Measurements from ENCODE around the gene FUT4. TPM values are rescaled to one million over a fixed set of nuclear protein-coding genes. Genes with fewer than 3 reads are reported as not detected.

Gene FUT4
- total RNA-seq, 4 donors from 2014 or later, result 0.92 to 1.9 (median 1.5) TPM

- in situ Hi-C loops (cut with MboI; ENCODE audit: low sequenced_read_pairs in 4 of 4) (no loop called here), intact Hi-C loops (cut with DNase I; ENCODE audit: low total_unique reads) (no loop called here)
- no peak for ATAC-seq
- H3K27me3 ChIP-seq, result no peaks in the 10 kb centered on the region
- no peak for DNase-seq
- H3K4me1 ChIP-seq, result no peaks in the 10 kb centered on the region
- no peaks in the 10 kb centered on the region for H3K9me3 ChIP-seq
- H3K27ac ChIP-seq, result no peak overlapping the region
- no peak for TF ChIP-seq POLR2A (IDR thresholded peaks at IDR 0.05)
- TF ChIP-seq CTCF (IDR thresholded peaks at IDR 0.05 in 4 of 5, conservative IDR thresholded peaks at IDR 0.05 in 1 of 5), result no peak
- H3K36me3 ChIP-seq, result no peaks in the 10 kb centered on the region
- H3K4me3 ChIP-seq, result no peak overlapping the region
These were observed 39.6 kb downstream of the FUT4 start for GRCh38 chr11:94583213-94583865.

GRCh38 chr11:94583866-94584500, 40.3 kb downstream of the FUT4 start:
- ATAC-seq (no peak), DNase-seq (no peak)
- no peaks in the 10 kb centered on the region for H3K4me1 ChIP-seq
- intact Hi-C loops (cut with DNase I; ENCODE audit: low total_unique reads) (no loop called here), in situ Hi-C loops (cut with MboI; ENCODE audit: low sequenced_read_pairs in 4 of 4) (no loop called here)
- no peaks in the 10 kb centered on the region for H3K9me3 ChIP-seq
- H3K4me3 ChIP-seq, result no peak overlapping the region
- H3K27me3 ChIP-seq, result no peaks in the 10 kb centered on the region
- H3K27ac ChIP-seq, result no peak overlapping the region
- no peaks in the 10 kb centered on the region for H3K36me3 ChIP-seq
- TF ChIP-seq CTCF (IDR thresholded peaks at IDR 0.05 in 4 of 5, conservative IDR thresholded peaks at IDR 0.05 in 1 of 5) (no peak), POLR2A (IDR thresholded peaks at IDR 0.05) (no peak)

GRCh38 chr11:94584978-94585377, 41.3 kb downstream of the FUT4 start:
- intact Hi-C loops (cut with DNase I; ENCODE audit: low total_unique reads), result no loop called here
- in situ Hi-C loops (cut with MboI; ENCODE audit: low sequenced_read_pairs in 4 of 4), result no loop called here
- Histone ChIP-seq H3K4me3 (no peak overlapping the region), H3K36me3 (no peaks in the 10 kb centered on the region), H3K9me3 (no peaks in the 10 kb centered on the region), H3K4me1 (no peaks in the 10 kb centered on the region), H3K27ac (no peak overlapping the region), H3K27me3 (no peaks in the 10 kb centered on the region)
- TF ChIP-seq POLR2A (IDR thresholded peaks at IDR 0.05) (no peak), CTCF (IDR thresholded peaks at IDR 0.05 in 4 of 5, conservative IDR thresholded peaks at IDR 0.05 in 1 of 5) (no peak)
- DNase-seq (no peak), ATAC-seq (no peak)

- Histone ChIP-seq H3K36me3 (no peaks in the 10 kb centered on the region), H3K27ac (no peak overlapping the region), H3K4me1 (no peaks in the 10 kb centered on the region), H3K9me3 (no peaks in the 10 kb centered on the region), H3K4me3 (no peak overlapping the region), H3K27me3 (no peaks in the 10 kb centered on the region)
- in situ Hi-C loops (cut with MboI; ENCODE audit: low sequenced_read_pairs in 4 of 4) (no loop called here), intact Hi-C loops (cut with DNase I; ENCODE audit: low total_unique reads) (no loop called here)
- ATAC-seq (no peak), DNase-seq (no peak)
- TF ChIP-seq CTCF (IDR thresholded peaks at IDR 0.05 in 4 of 5, conservative IDR thresholded peaks at IDR 0.05 in 1 of 5), result no peak
- TF ChIP-seq POLR2A (IDR thresholded peaks at IDR 0.05), result no peak
These were observed 41.7 kb downstream of the FUT4 start for GRCh38 chr11:94585399-94585798.

Data from gastrocnemius medialis (tissue), 4 donors.